Neural cell (in vitro differentiated cells): ENCODE results near the gene CFAP161. TPM values are rescaled to one million over a fixed set of nuclear protein-coding genes. Genes with fewer than 3 reads are reported as not detected.

Experiments
- H2AFZ ChIP-seq: fragments of 200-600, 300-800 bp; sonication (generic), shearing (Covaris generic); 2 replicates; pipeline ENCODE4 v1.6.0; 2014; ENCODE audit warnings: low read depth, mild to moderate bottlenecking, antibody characterized with exemption, low read length, moderate library complexity
- H3F3A ChIP-seq: fragments of 200-600 bp; shearing (Covaris generic); 2 replicates; pipeline ENCODE4 v1.6.1; 2016; ENCODE audit warnings: mild to moderate bottlenecking, moderate library complexity, mixed read lengths, antibody characterized with exemption, low read length; ENCODE audit not compliant: insufficient read depth, poor library complexity, severe bottlenecking
- H3K27ac ChIP-seq: fragments of 200-600, 300-800 bp; sonication (generic), shearing (Covaris generic); 2 replicates; pipeline ENCODE4 v1.5.1; 2014; ENCODE audit warnings: mild to moderate bottlenecking, low read length, moderate library complexity
- H3K27me3 ChIP-seq: fragments of 300-800, 200-600 bp; sonication (generic), shearing (Covaris generic); 2 replicates; pipeline ENCODE4 v1.6.0; 2014; ENCODE audit warnings: mild to moderate bottlenecking, low read depth, low read length, moderate library complexity; ENCODE audit not compliant: insufficient read depth
- H3K36me3 ChIP-seq: fragments of 300-800, 200-600 bp; sonication (generic), shearing (Covaris generic); 2 replicates; pipeline ENCODE4 v1.5.1; 2014; ENCODE audit warnings: mild to moderate bottlenecking, antibody characterized with exemption, low read length, moderate library complexity; ENCODE audit not compliant: insufficient read depth
- H3K4me2 ChIP-seq: fragments of 300-800, 200-600 bp; sonication (generic), shearing (Covaris generic); 2 replicates; pipeline ENCODE4 v1.6.0; 2014; ENCODE audit warnings: mild to moderate bottlenecking, low read length
- H3K4me3 ChIP-seq: fragments of 300-800, 200-600 bp; sonication (generic), shearing (Covaris generic); 2 replicates; pipeline ENCODE4 v1.5.1; 2014; ENCODE audit warnings: mild to moderate bottlenecking, low read length, moderate library complexity
- H3K79me2 ChIP-seq: fragments of 200-600 bp; shearing (Covaris generic); replicated peaks from 2 replicates; pipeline ENCODE4 v1.6.0; 2014; ENCODE audit warnings: mild to moderate bottlenecking, low read length, moderate library complexity; ENCODE audit not compliant: insufficient read depth
- H3K9ac ChIP-seq: fragments of 300-800, 200-600 bp; sonication (generic), shearing (Covaris generic); 2 replicates; pipeline ENCODE4 v1.6.1; 2016; ENCODE audit warnings: mild to moderate bottlenecking, low read length, mixed read lengths
- H3K9me2 ChIP-seq: fragments of 200-600 bp; shearing (Covaris generic); 2 replicates; pipeline ENCODE4 v1.6.1; 2016; ENCODE audit warnings: mild to moderate bottlenecking, low read length, mixed read lengths; ENCODE audit not compliant: insufficient read depth
- H3K9me3 ChIP-seq: fragments of 200-600, 300-800 bp; sonication (generic), shearing (Covaris generic); 2 replicates; pipeline ENCODE4 v1.6.1; 2016; ENCODE audit warnings: mild to moderate bottlenecking, mixed run types, low read length, moderate library complexity, mixed read lengths
- H4K20me1 ChIP-seq: fragments of 200-600 bp; shearing (Covaris generic); 2 replicates; pipeline ENCODE4 v1.6.1; 2016; ENCODE audit warnings: mild to moderate bottlenecking, mixed run types; ENCODE audit not compliant: insufficient read depth
- EP300 ChIP-seq: fragments of 450-650 bp; conservative IDR thresholded peaks from 2 replicates; pipeline ENCODE4 v1.6.1; 2014; ENCODE audit warnings: antibody characterized with exemption, mild to moderate bottlenecking, moderate library complexity; ENCODE audit not compliant: poor library complexity, severe bottlenecking
- EZH2 ChIP-seq: fragments of 200-600, 300-800 bp; shearing (Covaris generic), sonication (generic); IDR thresholded peaks from 2 replicates; pipeline ENCODE4 v1.6.1; 2014; ENCODE audit warnings: antibody characterized with exemption, low read length, borderline replicate concordance, mild to moderate bottlenecking; ENCODE audit not compliant: insufficient read depth, poor library complexity, severe bottlenecking
- MXI1 ChIP-seq: fragments of 450-650 bp; conservative IDR thresholded peaks from 2 replicates; pipeline ENCODE4 v1.6.1; 2014; ENCODE audit warnings: antibody characterized with exemption, mild to moderate bottlenecking; ENCODE audit not compliant: poor library complexity, severe bottlenecking
- POLR2AphosphoS5 ChIP-seq: IDR thresholded peaks from 2 replicates; pipeline ENCODE4 v1.6.1; 2012
- RAD21 ChIP-seq: fragments of 450-650 bp; conservative IDR thresholded peaks from 2 replicates; pipeline ENCODE4 v1.6.1; 2014; ENCODE audit warnings: antibody characterized with exemption, mild to moderate bottlenecking, moderate library complexity
- SMC3 ChIP-seq: fragments of 450-650 bp; conservative IDR thresholded peaks from 2 replicates; pipeline ENCODE4 v1.6.1; 2014; ENCODE audit warnings: antibody characterized with exemption, mild to moderate bottlenecking, moderate library complexity; ENCODE audit not compliant: poor library complexity
- TAF1 ChIP-seq: IDR thresholded peaks from 2 replicates; pipeline ENCODE4 v1.6.1; 2012; ENCODE audit warnings: low read depth
- polyA plus RNA-seq: library from polyadenylated mRNA; depleted of rRNA; stranded (reverse); fragments of >200 nt; gene quantifications from 2 replicates; pipeline ENCODE4 v1.2.3, GENCODE V29; 2014
- TF ChIP-seq, protein P1 (sequence below): IDR thresholded peaks from 2 replicates; pipeline ENCODE4 v1.6.1; 2012; ENCODE audit warnings: borderline replicate concordance
- TF ChIP-seq, protein P2 (sequence below): fragments of 450-650 bp; IDR thresholded peaks from 2 replicates; pipeline ENCODE4 v1.5.1; 2014; ENCODE audit warnings: antibody characterized with exemption, mild to moderate bottlenecking, moderate library complexity; ENCODE audit not compliant: poor library complexity, severe bottlenecking

Gene CFAP161
- polyA plus RNA-seq, 1 donor from 2014 or later = not detected

DNA sequence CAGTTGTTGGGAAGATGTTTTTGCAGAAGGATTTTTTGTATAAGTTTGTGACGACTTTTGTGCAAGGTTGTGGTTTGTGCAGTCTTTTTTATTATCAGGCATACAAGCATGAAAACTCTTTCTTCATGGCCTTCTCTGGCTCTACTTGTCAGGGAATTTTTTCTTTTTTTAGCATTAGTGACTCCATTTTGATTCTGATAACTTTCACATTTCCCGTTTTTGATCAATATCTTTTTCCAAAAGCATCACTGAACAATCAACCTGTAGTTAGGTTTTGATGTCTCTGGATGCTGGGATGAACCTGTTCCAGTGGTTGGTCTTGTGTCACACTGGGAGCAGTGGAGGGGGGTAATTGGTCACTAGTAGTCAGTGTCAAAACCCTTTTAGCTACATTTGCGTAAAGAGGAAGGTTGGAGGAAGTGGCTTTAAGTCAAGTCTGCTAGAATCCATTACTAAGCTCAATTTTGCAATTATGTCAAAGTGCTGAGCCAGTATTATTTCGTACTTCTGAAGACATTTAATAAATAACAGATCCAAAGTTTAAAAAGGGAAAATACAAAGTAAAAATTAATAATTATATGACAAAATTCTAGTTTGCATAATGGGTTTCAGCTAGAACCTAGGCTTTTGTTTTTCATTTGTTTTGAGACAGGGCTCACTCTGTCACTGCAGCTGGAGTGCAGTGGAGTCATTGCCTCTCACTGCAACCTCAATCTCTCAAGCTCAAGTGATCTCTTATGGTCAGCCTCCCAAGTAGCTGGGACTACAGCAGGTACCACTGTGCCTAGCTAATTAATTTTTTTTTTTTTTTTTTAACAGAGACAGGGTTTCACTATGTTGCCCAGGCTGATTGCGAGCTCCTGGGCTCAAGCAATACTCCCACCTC lies 18.8 kb upstream of the CFAP161 start:
- Histone ChIP-seq H3K9me2 (no peaks in the 10 kb centered on the region), H3K79me2 (no peaks in the 10 kb centered on the region), H3K36me3 (no peaks in the 10 kb centered on the region), H4K20me1 (no peaks in the 10 kb centered on the region), H3K9me3 (no peaks in the 10 kb centered on the region), H3K27me3 (no peaks in the 10 kb centered on the region), H3K9ac (no peak overlapping the region), H2AFZ (no peak overlapping the region), H3K4me3 (no peak overlapping the region), H3K27ac (no peak overlapping the region), H3K4me2 (no peak overlapping the region), H3F3A (no peaks in the 10 kb centered on the region)
- TF ChIP-seq EZH2 (no peak), EP300 (no peak), RAD21 (no peak), POLR2AphosphoS5 (no peak), MXI1 (no peak), TAF1 (no peak), SMC3 (no peak)
- TF ChIP-seq, protein P1, sequence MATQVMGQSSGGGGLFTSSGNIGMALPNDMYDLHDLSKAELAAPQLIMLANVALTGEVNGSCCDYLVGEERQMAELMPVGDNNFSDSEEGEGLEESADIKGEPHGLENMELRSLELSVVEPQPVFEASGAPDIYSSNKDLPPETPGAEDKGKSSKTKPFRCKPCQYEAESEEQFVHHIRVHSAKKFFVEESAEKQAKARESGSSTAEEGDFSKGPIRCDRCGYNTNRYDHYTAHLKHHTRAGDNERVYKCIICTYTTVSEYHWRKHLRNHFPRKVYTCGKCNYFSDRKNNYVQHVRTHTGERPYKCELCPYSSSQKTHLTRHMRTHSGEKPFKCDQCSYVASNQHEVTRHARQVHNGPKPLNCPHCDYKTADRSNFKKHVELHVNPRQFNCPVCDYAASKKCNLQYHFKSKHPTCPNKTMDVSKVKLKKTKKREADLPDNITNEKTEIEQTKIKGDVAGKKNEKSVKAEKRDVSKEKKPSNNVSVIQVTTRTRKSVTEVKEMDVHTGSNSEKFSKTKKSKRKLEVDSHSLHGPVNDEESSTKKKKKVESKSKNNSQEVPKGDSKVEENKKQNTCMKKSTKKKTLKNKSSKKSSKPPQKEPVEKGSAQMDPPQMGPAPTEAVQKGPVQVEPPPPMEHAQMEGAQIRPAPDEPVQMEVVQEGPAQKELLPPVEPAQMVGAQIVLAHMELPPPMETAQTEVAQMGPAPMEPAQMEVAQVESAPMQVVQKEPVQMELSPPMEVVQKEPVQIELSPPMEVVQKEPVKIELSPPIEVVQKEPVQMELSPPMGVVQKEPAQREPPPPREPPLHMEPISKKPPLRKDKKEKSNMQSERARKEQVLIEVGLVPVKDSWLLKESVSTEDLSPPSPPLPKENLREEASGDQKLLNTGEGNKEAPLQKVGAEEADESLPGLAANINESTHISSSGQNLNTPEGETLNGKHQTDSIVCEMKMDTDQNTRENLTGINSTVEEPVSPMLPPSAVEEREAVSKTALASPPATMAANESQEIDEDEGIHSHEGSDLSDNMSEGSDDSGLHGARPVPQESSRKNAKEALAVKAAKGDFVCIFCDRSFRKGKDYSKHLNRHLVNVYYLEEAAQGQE = no peak
- TF ChIP-seq, protein P2, sequence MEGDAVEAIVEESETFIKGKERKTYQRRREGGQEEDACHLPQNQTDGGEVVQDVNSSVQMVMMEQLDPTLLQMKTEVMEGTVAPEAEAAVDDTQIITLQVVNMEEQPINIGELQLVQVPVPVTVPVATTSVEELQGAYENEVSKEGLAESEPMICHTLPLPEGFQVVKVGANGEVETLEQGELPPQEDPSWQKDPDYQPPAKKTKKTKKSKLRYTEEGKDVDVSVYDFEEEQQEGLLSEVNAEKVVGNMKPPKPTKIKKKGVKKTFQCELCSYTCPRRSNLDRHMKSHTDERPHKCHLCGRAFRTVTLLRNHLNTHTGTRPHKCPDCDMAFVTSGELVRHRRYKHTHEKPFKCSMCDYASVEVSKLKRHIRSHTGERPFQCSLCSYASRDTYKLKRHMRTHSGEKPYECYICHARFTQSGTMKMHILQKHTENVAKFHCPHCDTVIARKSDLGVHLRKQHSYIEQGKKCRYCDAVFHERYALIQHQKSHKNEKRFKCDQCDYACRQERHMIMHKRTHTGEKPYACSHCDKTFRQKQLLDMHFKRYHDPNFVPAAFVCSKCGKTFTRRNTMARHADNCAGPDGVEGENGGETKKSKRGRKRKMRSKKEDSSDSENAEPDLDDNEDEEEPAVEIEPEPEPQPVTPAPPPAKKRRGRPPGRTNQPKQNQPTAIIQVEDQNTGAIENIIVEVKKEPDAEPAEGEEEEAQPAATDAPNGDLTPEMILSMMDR = no peak

DNA sequence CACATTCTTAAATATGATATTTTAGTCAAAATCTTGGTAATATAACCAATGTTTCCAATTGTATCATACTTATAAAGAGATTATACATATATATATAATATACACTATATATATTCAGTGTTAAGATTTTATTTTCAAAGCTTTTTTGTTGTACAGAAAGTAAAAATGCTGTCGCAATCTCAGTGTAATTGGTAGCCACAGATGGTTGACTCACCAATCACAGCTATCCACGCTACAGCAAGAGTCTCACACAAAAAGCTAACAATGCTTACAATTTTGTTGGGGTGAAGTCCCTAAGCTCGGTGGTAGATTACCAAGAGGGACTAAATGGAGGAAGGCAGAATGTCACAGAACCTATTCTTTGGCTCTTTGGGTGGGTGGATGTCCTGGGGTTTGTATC lies 16.9 kb upstream of the CFAP161 start:
- TF ChIP-seq, protein P1 = no peak
- no peak for TF ChIP-seq EZH2
- no peak overlapping the region for H2AFZ ChIP-seq
- H3K9me2 ChIP-seq = no peaks in the 10 kb centered on the region
- H3K79me2 ChIP-seq = no peaks in the 10 kb centered on the region
- H3K9me3 ChIP-seq = no peaks in the 10 kb centered on the region
- H3F3A ChIP-seq = no peaks in the 10 kb centered on the region
- no peaks in the 10 kb centered on the region for H3K27me3 ChIP-seq
- H3K4me3 ChIP-seq = no peak overlapping the region
- H3K9ac ChIP-seq = no peak overlapping the region
- H4K20me1 ChIP-seq = no peaks in the 10 kb centered on the region
- H3K36me3 ChIP-seq = no peaks in the 10 kb centered on the region
- H3K4me2 ChIP-seq = no peak overlapping the region
- no peak overlapping the region for H3K27ac ChIP-seq
